Transverse colon (tissue), 4 donors: ENCODE results near the gene SDK1. TPM values are rescaled to one million over a fixed set of nuclear protein-coding genes. Genes with fewer than 3 reads are reported as not detected.

ENCODE experiments used
- DNase-seq: peaks from one replicate; pipeline ENCODE4 v3.0.0-alpha.2; 2019
- H3K27ac ChIP-seq, 4 donors: fragments of 200-600 bp; sonication (generic); 2 replicates each; pipeline ENCODE4 v1.5.1; 2016 to 2018; ENCODE audit warnings: inconsistent platforms in 4 of 4
- H3K27me3 ChIP-seq: fragments of 200-600 bp; sonication (generic); 2 replicates; pipeline ENCODE4 v1.5.1; 2017; ENCODE audit warnings: inconsistent platforms
- H3K36me3 ChIP-seq, 4 donors: fragments of 200-600 bp; sonication (generic); 2 replicates each; pipeline ENCODE4 v1.5.1; 2017 to 2019; ENCODE audit warnings: inconsistent platforms in 4 of 4
- H3K4me1 ChIP-seq, 4 donors: fragments of 200-600 bp; sonication (generic); 2 replicates each; pipeline ENCODE4 v1.5.1; 2017 to 2020; ENCODE audit warnings: inconsistent platforms in 4 of 4
- H3K4me3 ChIP-seq, 4 donors: fragments of 200-600 bp; sonication (generic); 1 replicate in 1 of 4; 2 replicates in 3 of 4; pipeline versions ENCODE4 v1.5.1 to v1.6.1; 2017 to 2019; ENCODE audit warnings: inconsistent platforms in 4 of 4
- H3K9me3 ChIP-seq, 2 donors: fragments of 200-600 bp; sonication (generic); 2 replicates each; pipeline ENCODE4 v1.5.1; 2017 to 2019; ENCODE audit warnings: inconsistent platforms in 2 of 2
- EP300 ChIP-seq: sonication (generic); formaldehyde crosslinking; IDR thresholded peaks from one replicate; pipeline ENCODE4 v1.6.1; 2017; ENCODE audit warnings: antibody characterized with exemption, low read depth
- POLR2A ChIP-seq: fragments of 450-650 bp; IDR thresholded peaks from one replicate; pipeline ENCODE4 v1.6.1; 2016; ENCODE audit warnings: antibody characterized with exemption, mild to moderate bottlenecking, moderate library complexity
- POLR2AphosphoS5 ChIP-seq, 3 donors: sonication (generic); formaldehyde crosslinking; IDR thresholded peaks; one replicate each; pipeline ENCODE4 v1.6.1; 2016; ENCODE audit warnings: antibody characterized with exemption in 3 of 3
- WGBS, 2 donors: methylation state at CpG; one replicate each; pipeline ENCODE4 v1.1.5; 2018; ENCODE audit warnings: low coverage in 1 of 2; 5-methylcytosine and 5-hydroxymethylcytosine counted together
- in situ Hi-C, 4 donors: fragments of 200-750 bp; cut with MboI; loops; one replicate each; pipeline versions ENCODE4 v1.15.0 to v1.15.1; 2017; ENCODE audit warnings: low sequenced_read_pairs in 3 of 4, low pct_ligation_motif_present in 1 of 4, low pct_unique_long_range_greater_than_20kb in 1 of 4
- intact Hi-C: fragments of 100-400 bp; cut with DNase I; formaldehyde crosslinking; loops from one replicate; pipeline ENCODE4 v1.15.1; 2023; ENCODE audit warnings: low total_unique reads
- total RNA-seq, 4 donors: library from RNA; depleted of rRNA; stranded (reverse); fragments of >200 nt; gene quantifications; one replicate each; pipeline ENCODE4 v1.1.0, GENCODE V29; 2016
- TF ChIP-seq, protein P1 (sequence below), 5 experiments: fragments of 200-600 bp in 3 of 5; fragments of 450-650 bp in 2 of 5; sonication (generic) in 3 of 5; IDR thresholded peaks; 1 replicate in 2 of 5; 2 replicates in 3 of 5; pipeline ENCODE4 v1.5.1; 2016 to 2017; ENCODE audit warnings: antibody characterized with exemption in 5 of 5, inconsistent platforms in 3 of 5, mild to moderate bottlenecking in 2 of 5, moderate library complexity in 1 of 5

Gene SDK1
- total RNA-seq, 4 donors from 2014 or later, result 4.0 to 8.6 (median 5.4) TPM

GRCh38 chr7:3367261-3367660 is 66.2 kb downstream of the SDK1 start:
- 80 to 82% methylated on average over 1 of the region's 1 CpG for WGBS, 2 donors
- DNase-seq, result no peak
- Histone ChIP-seq H3K36me3 (no peaks in the 10 kb centered on the region), H3K27me3 (no peaks in the 10 kb centered on the region), H3K4me3 (no peak overlapping the region), H3K4me1 (no peaks in the 10 kb centered on the region), H3K27ac (no peak overlapping the region), H3K9me3 (no peaks in the 10 kb centered on the region)
- in situ Hi-C loops, result no loop called here
- intact Hi-C loops, result no loop called here
- no peak for TF ChIP-seq POLR2A
- no peak for TF ChIP-seq EP300
- TF ChIP-seq, protein P1, sequence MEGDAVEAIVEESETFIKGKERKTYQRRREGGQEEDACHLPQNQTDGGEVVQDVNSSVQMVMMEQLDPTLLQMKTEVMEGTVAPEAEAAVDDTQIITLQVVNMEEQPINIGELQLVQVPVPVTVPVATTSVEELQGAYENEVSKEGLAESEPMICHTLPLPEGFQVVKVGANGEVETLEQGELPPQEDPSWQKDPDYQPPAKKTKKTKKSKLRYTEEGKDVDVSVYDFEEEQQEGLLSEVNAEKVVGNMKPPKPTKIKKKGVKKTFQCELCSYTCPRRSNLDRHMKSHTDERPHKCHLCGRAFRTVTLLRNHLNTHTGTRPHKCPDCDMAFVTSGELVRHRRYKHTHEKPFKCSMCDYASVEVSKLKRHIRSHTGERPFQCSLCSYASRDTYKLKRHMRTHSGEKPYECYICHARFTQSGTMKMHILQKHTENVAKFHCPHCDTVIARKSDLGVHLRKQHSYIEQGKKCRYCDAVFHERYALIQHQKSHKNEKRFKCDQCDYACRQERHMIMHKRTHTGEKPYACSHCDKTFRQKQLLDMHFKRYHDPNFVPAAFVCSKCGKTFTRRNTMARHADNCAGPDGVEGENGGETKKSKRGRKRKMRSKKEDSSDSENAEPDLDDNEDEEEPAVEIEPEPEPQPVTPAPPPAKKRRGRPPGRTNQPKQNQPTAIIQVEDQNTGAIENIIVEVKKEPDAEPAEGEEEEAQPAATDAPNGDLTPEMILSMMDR (IDR thresholded peaks at IDR 0.05), result no peak
- no peak for TF ChIP-seq POLR2AphosphoS5 (IDR thresholded peaks at IDR 0.05)

DNA sequence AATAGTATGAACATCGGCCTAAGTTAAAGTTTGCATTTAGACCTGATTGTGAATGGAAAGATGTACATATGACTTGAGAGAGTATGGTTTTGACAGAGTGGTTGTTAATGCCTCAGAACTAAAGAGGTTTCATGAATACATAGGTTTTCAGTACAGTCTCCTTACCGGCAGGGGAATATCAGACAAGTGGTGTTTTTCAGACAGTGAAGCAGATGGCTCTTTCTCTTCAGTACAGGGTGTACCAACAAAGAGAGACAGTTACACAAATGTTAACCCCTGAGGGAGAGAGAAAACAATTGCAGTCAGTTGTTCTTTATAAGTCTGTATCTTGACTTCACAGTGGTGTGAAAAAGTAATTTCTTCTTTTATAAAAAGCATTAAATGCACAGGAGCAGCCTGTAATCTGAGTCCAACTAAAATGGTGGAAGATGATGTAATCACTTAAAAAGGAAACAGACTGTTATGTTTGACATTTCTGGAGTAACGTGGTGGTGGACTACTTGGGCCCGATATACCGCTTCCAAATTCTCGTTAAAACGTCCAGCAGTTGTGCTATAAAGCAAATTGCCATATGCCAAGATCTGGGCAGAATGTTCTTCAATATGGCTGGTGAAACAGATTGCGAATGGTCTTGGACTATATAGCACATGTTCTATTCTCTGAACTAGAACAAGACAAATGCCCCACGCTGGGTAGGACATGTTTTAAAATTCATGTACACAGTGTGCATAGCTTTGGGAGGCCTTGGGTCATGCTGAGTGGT is 69.2 kb downstream of the SDK1 start:
- 80 to 83% methylated on average over 9 of the region's 9 CpGs for WGBS, 2 donors
- in situ Hi-C loops (no loop called here), intact Hi-C loops (no loop called here)
- DNase-seq, result no peak
- Histone ChIP-seq H3K9me3 (no peaks in the 10 kb centered on the region), H3K4me3 (no peak overlapping the region), H3K27me3 (no peaks in the 10 kb centered on the region), H3K27ac (no peak overlapping the region), H3K36me3 (no peaks in the 10 kb centered on the region), H3K4me1 (no peaks in the 10 kb centered on the region)
- peak in 1 of 3 donors; percentile 18 for TF ChIP-seq POLR2AphosphoS5 (IDR thresholded peaks at IDR 0.05)
- TF ChIP-seq EP300, result no peak
- no peak for TF ChIP-seq POLR2A
- TF ChIP-seq, protein P1 (IDR thresholded peaks at IDR 0.05), result peak in 1 of 5 experiments; percentile 9

- no peak for DNase-seq
- TF ChIP-seq EP300 (no peak), POLR2AphosphoS5 (IDR thresholded peaks at IDR 0.05) (no peak), POLR2A (no peak)
- TF ChIP-seq, protein P1 (IDR thresholded peaks at IDR 0.05), result no peak
- intact Hi-C loops (no loop called here), in situ Hi-C loops (no loop called here)
- Histone ChIP-seq H3K9me3 (no peaks in the 10 kb centered on the region), H3K4me3 (no peak overlapping the region), H3K27ac (no peak overlapping the region), H3K27me3 (no peaks in the 10 kb centered on the region), H3K4me1 (no peaks in the 10 kb centered on the region), H3K36me3 (no peaks in the 10 kb centered on the region)
- 92% methylated on average over 7 of the region's 7 CpGs; no CpG with 5 or more reads in 1 of the 2 donors for WGBS, 2 donors
Measured at GRCh38 chr7:3370921-3371320, 69.9 kb downstream of the SDK1 start.

- no peaks in the 10 kb centered on the region for H3K4me1 ChIP-seq
- no peak for TF ChIP-seq POLR2AphosphoS5 (IDR thresholded peaks at IDR 0.05)
- TF ChIP-seq, protein P1 (IDR thresholded peaks at IDR 0.05), result no peak
- TF ChIP-seq EP300, result no peak
- no peak for TF ChIP-seq POLR2A
- 42 to 53% methylated on average over 4 of the region's 4 CpGs for WGBS, 2 donors
- in situ Hi-C loops, result no loop called here
- H3K9me3 ChIP-seq, result no peaks in the 10 kb centered on the region
- H3K27me3 ChIP-seq, result no peaks in the 10 kb centered on the region
- intact Hi-C loops, result no loop called here
- no peak for DNase-seq
- H3K36me3 ChIP-seq, result no peaks in the 10 kb centered on the region
- no peak overlapping the region for H3K27ac ChIP-seq
- no peak overlapping the region for H3K4me3 ChIP-seq
Measured at GRCh38 chr7:3371601-3372000, 70.5 kb downstream of the SDK1 start.
